ENCODE results near the gene MASTL. TPM values are rescaled to one million over a fixed set of nuclear protein-coding genes. Genes with fewer than 3 reads are reported as not detected.

MASTL gene
- total RNA-seq, 1 experiment from 2014 or later: 13.8 TPM

GRCh38 chr10:27207350-27207749 lies 52.2 kb downstream of the MASTL start (continued):
- TF ChIP-seq REST (IDR thresholded peaks at IDR 0.05; ENCODE audit: low read depth): no peak
- TF ChIP-seq YY1 (IDR thresholded peaks at IDR 0.05; ENCODE audit: extremely low read depth, insufficient replicate concordance, low read depth, low read length): no peak
- TF ChIP-seq TCF7L2 (IDR thresholded peaks at IDR 0.05; ENCODE audit: borderline replicate concordance, extremely low read depth, insufficient read depth, insufficient read length): no peak
- TF ChIP-seq RAD21 (IDR thresholded peaks at IDR 0.05; ENCODE audit: low read depth): no peak

- Histone ChIP-seq H3K79me2 (ENCODE audit: insufficient read depth, low read length) (no peaks in the 10 kb centered on the region), H3K36me3 (ENCODE audit: control insufficient read depth in 1 of 2, insufficient read depth in 2 of 2, low read length in 2 of 2) (peaks cover 9 to 20% of the 10 kb centered on the region in 2 experiments), H3K4me1 (ENCODE audit: control insufficient read depth in 1 of 2, insufficient read depth in 2 of 2, low read length in 2 of 2) (no peaks in the 10 kb centered on the region), H3K27me3 (ENCODE audit: insufficient read depth, low read length) (no peaks in the 10 kb centered on the region), H3K9ac (ENCODE audit: low read length) (no peak overlapping the region), H3K27ac (ENCODE audit: low read depth, low read length) (no peak overlapping the region), H3K9me3 (ENCODE audit: control insufficient read depth in 1 of 2, insufficient read depth in 1 of 2, low read depth in 1 of 2, low read length in 2 of 2) (no peaks in the 10 kb centered on the region), H3K4me2 (ENCODE audit: low read length) (no peak overlapping the region), H3K9me2 (ENCODE audit: insufficient read depth) (no peaks in the 10 kb centered on the region), H2AFZ (ENCODE audit: low read depth, low read length, poor library complexity, severe bottlenecking) (no peak overlapping the region), H4K20me1 (ENCODE audit: insufficient read depth) (no peaks in the 10 kb centered on the region), H3K4me3 (replicated peaks in 1 of 2; ENCODE audit: low read depth in 1 of 2, low read length in 2 of 2) (no peak overlapping the region)
- intact Hi-C loops (cut with micrococcal nuclease): loop anchor here (5.0 kb wide), 1 partner anchor 138 kb away; no protein-coding TSS in a partner anchor
- RAD21 ChIA-PET (ENCODE audit: low non-redundant PET in 1 of 2, low total read pairs in 2 of 2, uncharacterized antibody in 2 of 2, unreplicated experiment in 2 of 2): interaction anchor here in 1 of 2 experiments (0.7 kb wide), 1 partner anchor 35 kb away, joined by 3 read pairs; no protein-coding TSS in a partner anchor
- DNase-seq (ENCODE audit: low read depth, low spot score): no peak
- POLR2A ChIA-PET: no interaction called here
- BruUV-seq (replicated peaks): no TSS peak
- peak; percentile 94 for ATAC-seq
- CTCF ChIA-PET: interaction anchor here (0.6 to 1.6 kb wide), 15 partner anchors 8 to 342 kb away, joined by 3 to 21 read pairs (median 4); partner anchors contain the start of gene ACBD5
- TF ChIP-seq CEBPB (IDR thresholded peaks at IDR 0.05; ENCODE audit: low read depth): no peak
- no peak for TF ChIP-seq SRF (IDR thresholded peaks at IDR 0.05; ENCODE audit: low read depth)
- TF ChIP-seq POLR2AphosphoS5 (IDR thresholded peaks at IDR 0.05; ENCODE audit: low read depth, low read length): no peak
- no peak for TF ChIP-seq JUND (IDR thresholded peaks at IDR 0.05)
- TF ChIP-seq CTCF (IDR thresholded peaks at IDR 0.05 in 2 of 3, conservative IDR thresholded peaks at IDR 0.05 in 1 of 3; ENCODE audit: borderline replicate concordance in 1 of 3, insufficient read depth in 1 of 3, low read depth in 2 of 3, low read length in 2 of 3): peak; percentile 34 to 68 (median 65); a peak in 5 of 6 replicates
- TF ChIP-seq ZBTB33 (IDR thresholded peaks at IDR 0.05; ENCODE audit: extremely low read depth, insufficient replicate concordance, low read length): no peak
- no peak for TF ChIP-seq TCF7L2 (IDR thresholded peaks at IDR 0.05; ENCODE audit: borderline replicate concordance, extremely low read depth, insufficient read depth, insufficient read length)
- TF ChIP-seq FOSL1 (IDR thresholded peaks at IDR 0.05; ENCODE audit: low read depth): no peak
- peak; percentile 44 for TF ChIP-seq RAD21 (IDR thresholded peaks at IDR 0.05; ENCODE audit: low read depth)
- TF ChIP-seq ATF3 (IDR thresholded peaks at IDR 0.05): no peak
- no peak for TF ChIP-seq ZNF274 (IDR thresholded peaks at IDR 0.05; ENCODE audit: low read depth, low read length)
- TF ChIP-seq EGR1 (IDR thresholded peaks at IDR 0.05; ENCODE audit: low read depth): no peak
- TF ChIP-seq ELF1 (IDR thresholded peaks at IDR 0.05; ENCODE audit: borderline replicate concordance, low read depth): no peak
- TF ChIP-seq EZH2phosphoT487 (IDR thresholded peaks at IDR 0.05; ENCODE audit: borderline replicate concordance): no peak
These were observed 68.8 kb downstream of the MASTL start for GRCh38 chr10:27223964-27224363.

Measured in HCT116 (cell line).